Vagina (tissue), 2 donors: ENCODE measurements around the gene TRIM37.

Experiments used
- CTCF ChIP-seq, 3 experiments: fragments of 450-650 bp in 2 of 3; fragments of 200-600 bp in 1 of 3; sonication (generic) in 1 of 3; IDR thresholded peaks; one replicate each; pipeline ENCODE4 v1.5.1; 2017 to 2019; ENCODE audit warnings: antibody characterized with exemption in 3 of 3, mild to moderate bottlenecking in 2 of 3, moderate library complexity in 2 of 3
- POLR2A ChIP-seq, 2 donors: fragments of 450-650 bp; IDR thresholded peaks; one replicate each; pipeline ENCODE4 v1.6.1; 2017; ENCODE audit warnings: antibody characterized with exemption in 2 of 2, mild to moderate bottlenecking in 2 of 2, moderate library complexity in 2 of 2
- POLR2AphosphoS5 ChIP-seq, 2 donors: sonication (generic); formaldehyde crosslinking; IDR thresholded peaks; one replicate each; pipeline ENCODE4 v1.9.0; 2017; ENCODE audit warnings: antibody characterized with exemption in 2 of 2, mild to moderate bottlenecking in 2 of 2, low read depth in 1 of 2; ENCODE audit not compliant: insufficient read depth in 1 of 2

- TF ChIP-seq CTCF (IDR thresholded peaks at IDR 0.05) (no peak), POLR2A (IDR thresholded peaks at IDR 0.05) (no peak), POLR2AphosphoS5 (IDR thresholded peaks at IDR 0.05; ENCODE audit: insufficient read depth in 1 of 2, low read depth in 1 of 2) (no peak)
Measured at GRCh38 chr17:59026176-59026939, 80.3 kb downstream of the TRIM37 start.
